CD4-positive, alpha-beta T cell treated with Interleukin-6 for 4 hours (primary cell): ENCODE data around the gene UBE2J2.

Source experiments
- DNase-seq: peaks from one replicate; pipeline ENCODE4 v3.0.0-alpha.2; 2020; ENCODE audit warnings: mixed read lengths

UBE2J2 gene

DNA sequence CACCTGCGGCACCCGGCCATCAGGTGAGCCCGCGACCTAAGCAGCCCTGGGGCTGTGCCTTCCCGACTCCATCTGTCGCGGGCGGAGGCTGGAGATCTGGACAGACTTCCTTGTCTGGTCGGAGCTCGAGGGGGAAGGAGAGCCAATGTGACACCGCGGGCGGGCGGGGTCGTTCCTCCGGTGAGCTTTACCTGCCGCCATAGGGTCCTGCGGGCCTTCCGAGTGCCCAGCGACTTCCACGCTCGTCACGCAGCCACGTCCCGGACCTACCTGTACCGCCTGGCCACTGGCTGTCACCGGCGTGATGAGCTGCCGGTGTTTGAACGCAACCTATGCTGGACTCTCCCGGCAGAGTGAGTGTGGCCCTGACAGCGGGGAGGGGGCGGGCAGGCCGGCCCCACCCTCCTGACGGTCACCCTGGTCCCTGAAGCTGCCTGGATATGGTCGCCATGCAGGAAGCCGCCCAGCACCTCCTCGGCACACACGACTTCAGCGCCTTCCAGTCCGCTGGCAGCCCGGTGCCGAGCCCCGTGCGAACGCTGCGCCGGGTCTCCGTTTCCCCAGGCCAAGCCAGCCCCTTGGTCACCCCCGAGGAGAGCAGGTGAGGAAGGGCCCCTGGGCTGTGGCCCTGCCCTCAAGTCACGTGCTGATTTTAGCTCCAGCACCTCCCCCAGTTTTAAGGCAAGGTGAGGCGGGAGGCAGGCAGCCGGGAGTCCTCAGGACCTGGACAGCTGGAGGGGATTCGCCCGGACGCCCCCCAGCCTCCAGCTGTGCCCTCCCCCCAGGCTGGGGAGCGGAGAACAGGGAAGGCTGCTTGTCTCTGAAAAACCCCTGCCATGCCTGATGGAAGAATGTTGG is 35.8 kb upstream of the UBE2J2 start:
- DNase-seq: peak; percentile 16

DNA sequence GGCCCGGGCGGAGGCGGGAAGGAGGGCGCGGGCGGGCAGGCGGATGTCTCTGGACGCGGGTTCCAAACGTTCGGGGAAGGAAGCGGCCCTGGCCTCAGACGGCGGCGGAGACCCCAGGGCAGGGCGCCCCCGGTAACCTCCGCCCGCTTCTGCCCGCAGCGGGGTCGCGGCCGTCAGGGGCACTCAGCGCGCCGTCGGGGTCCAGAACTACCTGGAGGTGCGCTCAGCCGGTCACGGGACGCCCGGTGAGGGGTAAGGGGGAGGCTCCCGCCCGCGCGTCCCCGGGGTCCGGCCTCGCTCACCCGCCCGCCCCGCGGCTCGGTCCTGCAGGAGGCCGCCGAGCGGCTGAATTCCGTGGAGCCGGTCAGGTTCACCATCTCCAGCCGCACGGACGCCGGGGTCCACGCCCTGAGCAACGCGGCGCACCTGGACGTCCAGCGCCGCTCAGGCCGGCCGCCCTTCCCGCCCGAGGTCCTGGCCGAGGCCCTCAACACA is 35.1 kb upstream of the UBE2J2 start:
- no peak for DNase-seq

DNA sequence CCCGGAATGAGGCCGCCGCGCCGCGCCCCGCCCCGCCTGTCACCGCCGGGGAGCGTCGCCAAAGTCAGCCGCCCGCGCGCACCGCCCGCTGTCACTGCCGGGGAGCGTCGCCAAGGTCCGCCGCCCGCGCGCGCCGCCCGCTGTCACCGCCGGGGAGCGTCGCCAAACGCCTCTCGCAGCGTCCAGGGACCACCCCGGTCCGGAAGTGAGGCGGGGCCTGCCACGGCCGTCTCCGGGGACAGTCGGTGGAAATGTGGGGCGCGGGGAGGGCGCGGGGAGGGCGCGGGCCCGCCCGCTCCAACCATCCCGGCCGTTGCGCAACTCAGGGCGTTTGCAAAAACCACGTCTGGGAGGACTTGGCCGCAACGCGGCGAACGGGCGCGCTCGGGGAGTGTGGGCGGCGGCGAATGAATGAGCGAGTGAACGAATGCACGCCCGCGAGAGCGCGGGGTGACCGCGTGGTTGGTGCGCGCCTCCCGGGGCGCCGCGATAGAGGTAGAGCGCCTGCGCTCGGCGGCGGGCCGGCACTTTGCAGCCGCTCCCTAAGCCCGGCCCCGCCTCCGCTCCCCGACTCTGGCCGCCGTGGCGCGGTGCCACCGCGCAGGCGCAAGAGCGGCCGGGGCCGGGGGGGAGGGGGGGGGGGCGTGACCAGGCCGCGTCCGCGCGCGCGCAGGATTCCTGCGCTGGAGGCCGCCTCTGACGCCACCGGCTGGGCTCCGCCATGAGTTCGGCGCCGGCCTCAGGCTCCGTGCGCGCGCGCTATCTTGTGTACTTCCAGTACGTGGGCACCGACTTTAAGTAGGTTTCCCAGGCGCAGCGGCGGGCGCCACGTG is 34.5 kb upstream of the UBE2J2 start, which contains the start of the genes ACAP3 and PUSL1:
Gene ACAP3 (minus strand): TSS at position 8 of the 833 bp plus-strand sequence. CDS start 115 bp downstream, outside the sequence.
Gene PUSL1 (plus strand): TSS at position 675 of the 833 bp plus-strand sequence. CDS start 47 bp downstream, at position 722.
- peak; percentile 93 for DNase-seq

GRCh38 chr1:1307261-1307922 is 33.7 kb upstream of the UBE2J2 start:
- peak; percentile 23 for DNase-seq

GRCh38 chr1:1306661-1307260 is 33.1 kb upstream of the UBE2J2 start:
- DNase-seq: no peak

GRCh38 chr1:1306070-1306660 is 32.5 kb upstream of the UBE2J2 start:
- no peak for DNase-seq

DNA sequence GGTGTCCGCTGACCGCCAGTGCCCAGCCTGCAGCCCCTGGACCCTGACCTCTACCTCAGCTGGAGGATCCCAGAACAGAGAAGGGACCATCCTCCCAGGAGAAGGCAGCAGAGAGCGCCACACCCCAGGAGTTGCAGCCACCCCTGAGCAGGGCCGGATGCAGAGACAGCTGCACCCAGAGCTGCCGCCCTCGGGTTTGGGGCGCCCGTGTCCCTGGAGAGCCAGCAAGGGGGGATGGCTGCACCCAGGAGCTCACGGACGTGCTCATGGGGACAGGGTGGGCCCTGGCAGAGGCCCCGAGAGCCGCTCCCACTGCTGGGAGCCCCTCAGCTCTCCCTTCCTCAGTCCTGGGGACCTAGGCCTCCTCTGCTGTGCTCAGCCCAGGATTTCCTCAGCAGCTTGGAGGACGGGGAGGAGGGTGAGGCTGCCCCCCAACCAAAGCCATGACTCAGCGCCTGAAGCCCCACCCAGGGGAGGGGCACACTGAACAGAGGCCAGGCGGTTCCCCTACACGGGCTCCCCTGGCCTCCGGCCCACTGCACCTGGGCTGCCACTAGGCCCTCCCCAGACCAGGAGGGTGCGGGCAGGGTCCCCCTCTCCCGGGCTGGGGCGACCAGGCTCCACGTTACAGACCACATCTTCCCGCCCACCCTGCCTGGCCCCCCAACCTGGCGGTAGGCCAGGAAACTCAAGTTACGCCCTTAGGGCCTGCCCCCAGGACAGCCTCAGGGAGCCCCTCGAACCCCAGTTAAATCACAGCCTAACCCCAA is 31.8 kb upstream of the UBE2J2 start:
- DNase-seq: peak; percentile 89

DNA sequence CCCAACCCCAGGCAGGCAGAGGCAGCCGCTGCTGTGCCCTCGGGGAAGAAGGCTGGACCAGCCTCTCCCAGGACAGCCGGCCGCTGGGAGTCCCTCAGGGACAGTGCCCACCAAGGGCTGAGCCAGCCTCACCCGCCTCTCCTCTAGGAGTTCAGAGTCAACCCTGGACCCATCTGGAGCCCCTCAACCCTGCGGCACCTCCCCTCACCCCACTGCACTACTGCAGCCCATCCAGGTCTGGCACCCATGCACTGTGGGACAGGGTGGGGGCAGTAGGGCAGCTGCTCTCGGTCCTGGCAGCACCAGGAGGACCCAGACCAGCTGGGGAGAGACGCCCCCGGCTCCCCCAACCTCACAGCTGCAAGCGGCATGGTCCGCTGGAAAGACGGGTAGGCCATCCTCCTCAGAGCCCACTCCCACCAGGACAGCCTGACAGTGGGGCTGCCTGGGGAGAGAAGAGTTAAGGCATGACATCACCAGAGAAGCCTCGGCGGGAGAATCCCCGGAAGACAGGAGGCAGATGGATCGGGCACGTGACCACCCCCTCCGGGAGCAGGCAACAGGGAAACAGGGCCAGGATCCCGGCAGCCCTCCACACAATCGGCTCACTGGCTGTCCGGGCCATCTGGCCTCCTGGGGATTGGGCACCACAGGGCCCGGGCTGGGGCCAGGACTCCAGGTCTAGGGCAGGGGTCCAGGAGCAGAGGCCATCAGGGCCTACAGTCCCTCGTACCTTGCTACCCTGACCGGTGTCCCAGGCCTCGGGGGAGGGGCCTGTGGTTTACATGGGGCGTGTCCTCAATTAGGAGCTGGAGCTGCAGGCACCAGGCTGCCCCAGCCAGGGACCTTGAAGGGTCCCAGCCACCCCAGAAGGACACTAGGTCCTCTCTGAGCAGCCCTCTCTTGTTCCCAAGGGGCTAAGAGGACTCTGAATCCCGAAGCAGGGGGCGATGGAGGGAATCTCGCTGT is 31.0 kb upstream of the UBE2J2 start:
- no peak for DNase-seq

DNA sequence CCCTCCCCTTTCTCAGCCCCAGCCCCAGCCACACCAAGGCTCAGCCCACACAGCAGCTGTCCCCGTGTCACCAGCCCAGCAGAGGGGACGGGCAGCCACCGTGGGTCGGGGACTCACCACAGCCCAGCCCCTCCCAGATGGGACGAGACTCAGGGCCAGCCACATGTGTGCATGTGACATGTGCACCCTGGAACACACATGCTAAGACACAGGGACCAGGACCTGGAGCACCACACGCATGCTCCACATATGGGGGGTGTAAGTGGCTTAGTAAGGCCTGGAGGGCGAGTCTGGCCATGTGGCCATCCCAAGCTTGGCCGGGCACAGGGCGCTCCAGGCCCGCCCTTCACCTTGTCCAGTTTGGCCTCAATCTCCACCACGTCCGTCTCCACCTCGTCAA is 30.1 kb upstream of the UBE2J2 start:
- no peak for DNase-seq

DNA sequence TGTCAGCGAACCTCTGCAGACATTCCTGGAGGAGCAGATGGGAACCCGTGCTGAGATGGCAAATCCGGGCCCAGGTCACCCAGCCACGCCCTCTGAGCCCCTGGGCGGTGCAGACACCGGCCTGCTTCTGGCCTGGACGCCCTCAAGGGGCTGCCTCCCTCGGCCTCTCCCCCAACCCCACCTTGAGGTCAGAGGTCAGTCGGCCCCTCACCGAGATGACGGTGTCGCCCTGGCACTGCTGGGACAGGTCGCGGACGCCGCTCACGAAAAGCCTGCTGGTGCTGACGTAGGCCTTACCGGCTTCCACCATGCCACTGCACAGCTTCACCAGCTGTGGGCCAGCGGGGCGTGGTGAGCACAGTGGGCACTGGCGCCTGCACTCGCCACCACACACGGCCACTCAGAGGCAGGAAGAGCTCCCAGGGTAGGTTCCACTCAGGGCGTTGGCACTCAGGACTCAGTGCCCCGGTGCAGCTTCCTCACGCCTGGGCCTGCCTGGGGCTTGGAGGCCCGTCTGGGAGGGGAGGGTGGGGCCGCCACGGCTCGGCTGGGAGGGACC is 29.4 kb upstream of the UBE2J2 start:
- DNase-seq: no peak

DNA sequence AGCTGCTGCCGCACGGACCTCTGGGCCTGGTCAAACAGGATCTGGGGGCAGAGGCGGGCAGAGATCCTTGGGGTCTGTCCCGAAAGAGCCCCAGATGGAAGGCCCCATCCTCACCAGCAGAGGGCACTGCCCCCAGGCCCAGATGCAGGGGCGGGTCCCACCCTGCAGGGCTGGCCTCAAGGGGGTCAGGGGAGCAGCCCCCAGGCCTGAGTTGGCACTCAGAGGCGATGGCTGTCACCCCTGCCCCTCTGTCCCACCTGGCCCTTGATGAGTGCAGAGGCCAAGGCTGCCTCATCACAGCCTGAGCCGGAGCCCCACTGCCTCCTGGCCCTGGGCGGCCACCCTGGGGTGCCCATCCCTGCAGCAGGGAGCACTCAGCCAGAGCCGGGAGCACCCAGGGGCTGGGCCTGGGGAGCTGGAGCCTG is 28.4 kb upstream of the UBE2J2 start:
- peak; percentile 17 for DNase-seq

- DNase-seq: no peak
Observed at GRCh38 chr1:1300352-1300739, 26.7 kb upstream of the UBE2J2 start.

DNA sequence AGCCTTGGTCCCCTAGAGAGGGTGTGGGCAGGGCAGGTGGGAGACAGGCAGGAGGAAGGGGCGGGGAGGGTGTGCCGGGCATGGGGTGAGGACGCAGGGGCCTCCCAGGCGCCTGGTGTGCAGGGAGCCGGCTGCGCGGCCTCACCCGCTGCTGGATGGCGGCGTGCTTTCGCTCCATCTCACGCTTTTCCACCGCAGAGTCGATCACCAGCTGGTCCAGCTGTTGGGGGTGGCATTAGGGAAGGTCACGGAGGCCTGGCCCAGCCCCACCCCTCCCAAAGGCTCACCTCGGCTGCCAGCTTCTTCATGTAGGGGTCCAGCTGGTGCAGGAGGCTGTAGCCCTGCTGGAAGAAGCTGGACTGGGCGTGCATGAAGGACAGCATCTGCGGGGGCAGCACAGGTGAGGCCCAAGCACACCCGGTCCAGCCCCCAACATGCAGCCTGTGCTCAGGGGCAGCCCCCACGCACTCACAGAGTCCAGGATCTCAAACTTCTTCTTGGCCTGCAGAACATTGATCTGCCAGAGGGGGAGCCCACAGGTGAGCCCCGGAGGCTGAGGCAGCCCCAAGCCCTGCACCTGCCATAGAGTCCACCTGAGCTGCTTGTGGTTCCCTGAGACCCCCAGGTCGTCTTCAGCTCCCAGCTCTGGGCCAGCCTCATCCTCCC is 26.2 kb upstream of the UBE2J2 start:
- peak; percentile 25 for DNase-seq

GRCh38 chr1:1298861-1299685 is 25.4 kb upstream of the UBE2J2 start:
- DNase-seq: no peak

- no peak for DNase-seq
Observed at GRCh38 chr1:1297802-1298424, 24.3 kb upstream of the UBE2J2 start.

- DNase-seq: no peak
Observed at GRCh38 chr1:1296070-1297061, 22.7 kb upstream of the UBE2J2 start.
